ENCODE results near the gene CMTM7.
A peak's percentile ranks its signal among the peaks of the same experiment; 100 is the strongest.
"Not testable (repeated sequence)": the region's sequence is repeated elsewhere in the genome, so short reads cannot be mapped to it uniquely, and the experiment has no call there.

The CMTM7 gene

DNA sequence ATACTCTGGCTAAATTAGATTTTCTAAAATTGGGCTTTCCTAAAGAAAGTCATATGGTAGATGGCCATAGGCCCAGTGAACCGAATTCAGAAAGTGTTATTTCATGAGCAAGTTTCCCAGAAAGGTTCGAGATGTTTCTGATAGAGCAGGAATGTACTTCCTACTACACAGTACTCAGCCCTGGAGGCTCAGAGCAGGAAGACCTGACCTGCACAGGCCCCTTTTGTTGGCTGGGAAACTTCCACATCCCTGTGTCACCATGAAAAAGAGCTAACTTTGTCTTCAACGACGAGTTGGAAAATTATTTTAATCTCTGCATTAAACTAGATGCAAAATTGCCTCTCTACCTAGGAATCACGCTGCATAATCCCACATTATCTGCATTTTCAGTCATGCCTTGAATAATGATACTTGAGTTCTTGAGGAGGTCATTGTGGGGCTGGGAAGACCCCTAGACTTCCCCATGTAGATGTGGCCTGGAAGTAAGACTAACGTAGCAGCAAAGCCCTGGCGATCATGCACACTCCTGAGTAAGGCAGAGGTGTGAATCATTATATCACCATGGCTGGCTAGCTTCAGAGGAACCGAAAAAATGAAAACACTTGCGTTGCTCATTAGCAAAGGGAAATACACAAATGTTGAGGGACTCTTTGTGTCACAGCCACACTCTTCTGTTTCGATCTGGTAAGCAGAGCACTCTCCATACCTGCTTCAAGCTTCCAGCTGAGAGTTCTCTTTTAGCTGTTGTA lies 47.1 kb downstream of the CMTM7 start:
- DNase-seq: peak; percentile 43

DNA sequence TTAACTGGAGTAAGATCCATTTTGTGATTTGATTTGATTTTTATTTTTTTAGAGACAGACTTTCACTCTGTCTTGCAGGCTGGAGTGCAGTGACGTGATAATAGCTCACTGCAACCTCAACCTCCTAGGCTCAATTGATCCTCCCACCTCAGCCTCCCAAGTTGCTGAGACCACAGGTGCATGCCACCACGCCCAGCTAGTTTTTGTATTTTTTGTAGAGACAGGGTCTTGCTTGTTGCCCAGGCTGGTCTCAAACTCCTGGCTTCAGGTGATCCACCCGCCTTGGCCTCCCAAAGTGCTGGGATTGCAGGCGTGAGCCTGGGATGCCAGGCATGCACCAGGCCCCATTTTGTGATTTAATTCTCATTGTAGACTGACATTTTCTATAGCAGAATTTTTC lies 47.8 kb downstream of the CMTM7 start:
- DNase-seq: not testable (repeated sequence)

DNA sequence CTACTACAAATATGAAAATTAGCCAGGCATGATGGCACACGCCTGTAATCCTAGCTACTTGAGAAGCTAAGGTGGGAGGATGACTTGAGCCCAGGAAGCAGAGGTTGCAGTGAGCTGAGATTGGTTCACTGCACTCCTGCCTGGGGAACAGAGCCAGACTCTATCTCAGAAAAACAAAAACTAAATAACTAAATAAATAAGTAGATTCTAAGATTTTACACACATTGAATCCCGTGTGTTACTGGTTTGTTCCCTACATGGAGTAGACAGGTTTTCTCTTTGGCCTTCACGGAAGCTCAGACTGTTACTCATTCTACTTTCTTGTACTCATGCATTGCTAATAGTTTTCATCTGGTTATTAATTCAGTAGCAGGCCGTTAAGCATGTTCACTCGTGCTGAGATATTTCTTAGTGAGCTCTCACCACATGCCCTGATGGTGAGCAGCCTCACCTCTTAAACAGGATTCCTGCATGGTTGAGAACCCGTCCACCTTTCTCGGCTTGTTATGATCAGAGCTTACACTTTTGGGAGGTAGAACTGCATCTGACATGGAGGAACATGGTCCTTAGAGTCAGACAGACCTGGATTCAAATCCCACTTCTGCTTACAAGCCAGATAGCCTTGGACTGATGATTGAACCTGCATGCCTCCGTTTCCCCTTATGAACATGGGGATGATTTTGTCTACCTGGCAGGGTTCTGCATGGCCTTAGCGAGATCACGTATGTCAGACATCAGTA lies 49.1 kb downstream of the CMTM7 start:
- no peak for DNase-seq

DNA sequence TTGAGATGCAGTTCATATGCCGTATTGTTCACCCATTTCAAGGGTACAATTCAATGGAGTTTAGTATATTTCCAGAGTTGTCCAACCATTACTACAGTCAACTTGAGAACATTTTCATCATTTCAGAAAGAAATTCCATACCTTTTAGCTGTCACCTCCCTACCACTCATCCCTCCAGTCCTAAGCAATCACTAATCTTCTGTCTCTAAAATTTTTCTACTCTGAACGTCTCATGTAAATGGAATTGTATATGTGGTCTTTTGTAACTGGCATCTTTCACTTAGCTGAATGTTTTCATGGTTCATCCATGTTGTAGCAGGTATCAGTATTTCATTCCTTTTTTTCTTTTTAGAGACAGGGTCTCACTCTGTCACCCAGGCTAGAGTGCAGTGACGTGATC lies 51.1 kb downstream of the CMTM7 start:
- DNase-seq: no peak

DNA sequence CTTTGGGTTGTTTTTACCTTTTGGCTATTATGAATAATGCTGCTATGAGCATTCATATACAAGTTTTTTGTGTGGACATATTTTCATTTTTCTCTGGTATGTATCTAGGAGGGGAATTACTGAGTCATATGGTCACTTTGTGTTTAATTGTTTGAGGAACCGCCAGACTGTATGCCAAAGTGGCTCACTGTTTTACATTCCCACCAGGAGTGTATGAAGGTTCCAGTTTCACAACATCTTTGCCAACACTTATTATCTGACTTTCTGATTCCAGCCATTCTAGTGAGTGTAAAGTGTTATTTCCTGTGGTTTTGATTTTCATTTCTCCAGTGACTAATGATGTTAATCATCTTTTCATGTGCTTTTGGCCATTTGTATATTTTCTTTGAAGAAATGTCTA lies 51.8 kb downstream of the CMTM7 start:
- no peak for DNase-seq

DNA sequence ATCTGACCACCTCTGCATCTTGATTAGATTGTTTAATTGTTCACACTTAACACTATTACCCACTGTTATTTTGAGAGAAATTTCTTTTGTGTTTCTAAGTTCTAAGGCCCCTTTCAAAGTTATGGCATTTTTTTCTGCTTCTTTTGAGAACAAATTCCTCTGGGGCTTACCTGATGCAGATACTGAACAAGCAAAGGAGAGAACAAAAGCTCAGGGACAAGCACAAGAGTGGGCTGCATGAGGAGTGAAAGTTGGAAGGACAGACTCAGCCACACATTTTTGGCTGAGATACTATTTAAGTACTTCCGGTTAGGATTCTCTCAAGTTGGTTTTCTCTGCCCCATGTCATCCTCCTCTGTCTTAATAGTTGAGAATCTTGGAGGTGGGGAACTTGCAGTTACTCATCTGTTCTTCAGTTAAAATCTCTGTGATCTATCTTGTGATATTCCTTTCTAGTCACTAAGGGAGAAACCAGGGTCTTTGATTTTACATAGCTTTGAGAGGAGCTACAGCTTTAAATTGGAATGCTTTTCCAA lies 56.3 kb downstream of the CMTM7 start:
- no peak for DNase-seq

DNA sequence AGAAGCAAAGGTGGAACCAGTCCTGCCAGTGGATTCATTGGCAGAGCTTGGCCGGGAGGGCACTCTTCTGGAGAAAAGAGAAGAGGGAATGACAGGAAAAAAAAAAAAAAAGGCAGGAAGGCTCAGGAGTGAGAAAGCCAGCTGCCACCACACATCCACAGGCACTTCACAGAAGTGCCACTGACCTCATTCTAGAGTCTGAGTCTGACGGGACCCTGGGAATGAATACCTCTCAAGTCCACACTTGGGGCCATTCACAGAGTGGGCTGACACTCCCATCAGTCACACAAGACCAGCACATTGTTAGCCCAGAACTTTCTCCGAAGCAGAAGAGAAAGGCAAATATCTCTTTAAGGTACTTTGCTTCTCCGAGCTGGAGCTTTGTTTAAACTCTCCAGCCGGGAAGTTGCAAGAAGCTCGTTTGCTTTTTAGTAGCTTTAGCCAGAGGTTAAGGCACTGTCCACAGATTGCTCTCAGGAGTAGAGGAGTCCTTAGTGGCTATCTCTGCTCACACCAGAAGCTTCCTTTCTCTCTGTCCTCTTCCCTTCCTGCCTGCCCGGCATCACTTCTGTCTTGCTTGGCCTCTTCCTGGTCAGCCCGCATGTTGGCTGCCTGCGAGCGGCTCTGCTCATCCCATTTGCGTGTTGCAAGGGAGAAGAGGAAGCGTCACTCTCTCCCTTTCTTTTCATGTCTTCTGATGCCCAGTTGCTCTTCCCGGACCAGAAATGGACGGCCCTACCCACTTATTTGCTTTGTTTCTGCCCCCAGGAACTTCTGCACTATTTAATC lies 57.2 kb downstream of the CMTM7 start:
- no peak for DNase-seq

DNA sequence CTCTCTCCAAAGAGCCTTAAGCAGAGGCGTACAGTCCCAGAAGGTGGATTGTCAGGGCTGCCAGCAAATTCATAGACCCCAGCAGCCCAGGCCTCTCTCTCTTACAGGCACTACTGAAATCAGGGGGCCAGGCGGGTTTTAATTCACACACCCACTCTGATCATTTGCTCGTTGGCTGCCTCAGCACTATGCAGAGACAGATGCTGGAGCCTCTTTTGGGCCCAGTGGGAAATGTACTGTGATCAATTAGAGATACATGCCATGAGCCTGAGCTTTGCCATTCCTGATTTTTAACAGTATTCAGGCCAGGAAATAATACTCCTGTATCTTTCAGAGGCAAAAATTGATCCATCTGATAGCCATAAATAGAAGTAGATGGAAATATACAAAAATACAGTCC lies 58.0 kb downstream of the CMTM7 start:
- DNase-seq: no peak

DNA sequence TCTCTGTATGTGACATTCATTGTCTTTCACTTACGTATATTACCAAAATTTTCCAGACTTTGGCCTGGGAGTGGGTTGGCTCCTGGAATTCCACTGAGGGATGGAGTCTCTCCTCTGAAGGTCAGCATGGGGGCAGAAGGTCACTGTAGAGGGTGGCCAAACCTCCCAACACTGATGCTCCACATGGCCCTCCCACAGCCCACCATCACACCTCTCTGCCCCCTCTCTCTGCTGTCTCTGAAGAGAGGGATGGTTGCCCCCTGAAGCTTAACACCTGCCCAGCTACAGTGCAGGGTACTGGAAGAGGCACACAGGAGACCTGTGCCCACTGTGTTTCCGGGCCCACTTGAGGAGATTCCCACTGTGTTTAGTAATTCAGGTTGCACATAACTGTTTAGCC lies 58.8 kb downstream of the CMTM7 start:
- DNase-seq: no peak

DNA sequence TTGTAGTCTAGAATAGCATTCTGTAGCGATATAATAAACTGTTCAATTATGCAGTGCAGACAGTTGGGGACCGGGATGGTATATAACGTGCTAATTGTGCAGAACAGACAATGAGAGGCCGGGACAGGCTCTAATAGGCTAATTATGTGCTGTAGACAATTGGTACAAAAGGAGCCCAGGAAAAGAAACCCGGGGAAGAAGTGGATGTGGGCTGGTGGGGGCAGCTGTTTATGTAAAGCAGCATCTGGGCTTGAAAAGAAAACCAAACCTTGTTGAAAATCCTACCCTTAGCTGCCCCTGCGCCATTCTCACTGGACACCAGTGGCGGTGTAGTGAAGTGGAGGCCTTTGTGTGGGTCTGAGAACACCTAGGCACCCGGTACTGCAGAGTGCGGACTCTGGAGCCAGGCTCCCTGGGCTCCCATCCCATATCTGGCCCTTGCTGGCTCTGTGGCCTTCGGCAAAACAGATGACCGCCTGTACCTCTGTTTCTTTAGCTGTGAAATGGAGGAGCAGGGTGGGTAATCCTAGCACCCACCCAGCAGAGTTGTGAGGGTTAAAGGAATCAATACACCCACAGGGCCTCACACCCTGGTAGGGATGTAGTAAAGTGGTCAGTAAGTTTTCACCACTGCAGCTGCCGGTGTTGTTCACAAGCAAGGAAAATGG lies 59.5 kb downstream of the CMTM7 start:
- DNase-seq: no peak

DNA sequence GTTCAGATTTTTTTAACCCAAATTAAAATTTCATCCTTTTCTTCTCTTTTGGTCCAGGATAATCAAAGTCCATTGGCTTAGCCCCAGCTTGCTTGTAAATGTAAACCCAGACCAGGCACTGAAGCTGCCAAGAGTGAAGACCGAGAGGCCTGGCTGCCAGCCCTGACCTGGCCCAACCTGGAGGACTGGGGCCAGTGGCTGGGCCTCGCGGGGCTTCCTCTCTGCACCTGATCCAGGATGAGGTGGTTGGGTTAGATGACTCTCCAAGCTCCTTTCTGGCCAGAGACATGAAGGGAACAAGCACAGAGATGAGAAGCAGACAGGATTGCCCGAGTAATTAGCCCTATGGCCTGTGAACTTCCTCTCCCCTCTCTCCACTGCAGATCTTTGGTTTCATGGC lies 60.4 kb downstream of the CMTM7 start:
- no peak for DNase-seq

DNA sequence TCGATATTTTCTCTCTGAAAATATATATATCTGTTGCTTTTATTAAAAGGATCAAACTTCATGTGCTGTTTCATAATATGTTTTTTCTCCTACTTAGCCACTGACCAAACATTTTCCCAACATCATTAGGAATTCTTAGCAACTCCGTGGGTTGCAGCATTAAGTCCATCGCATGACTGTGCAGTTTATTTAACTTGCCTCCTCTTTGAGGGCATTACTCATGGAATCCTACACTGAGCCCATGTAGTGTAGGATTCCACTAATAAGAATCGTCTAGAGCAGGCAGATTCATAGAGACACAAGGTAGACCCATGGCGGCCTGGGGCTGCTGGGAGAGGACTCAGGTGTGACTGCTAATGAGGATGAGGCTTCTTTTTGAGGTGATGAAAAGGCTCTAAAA lies 61.7 kb downstream of the CMTM7 start:
- DNase-seq: no peak

DNA sequence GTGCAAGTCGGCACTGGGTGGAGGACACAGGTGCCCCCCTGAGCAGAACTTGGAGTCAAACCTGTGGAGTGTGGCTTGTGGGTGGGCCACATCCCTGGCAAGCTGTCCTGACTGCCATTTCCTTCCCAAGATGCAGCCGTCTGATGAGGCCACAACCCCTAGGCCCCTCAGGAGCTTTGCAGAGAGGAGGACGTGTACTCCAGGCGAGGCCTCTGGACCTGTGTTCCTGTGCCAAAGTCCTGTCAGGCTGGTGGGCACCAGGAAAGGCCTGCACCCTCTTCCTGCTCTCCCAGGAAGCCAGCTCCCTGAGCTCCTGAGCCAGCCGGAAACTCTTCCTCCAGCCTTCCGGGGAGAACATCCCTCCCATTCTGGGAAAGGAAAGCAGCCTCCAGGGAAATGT lies 62.5 kb downstream of the CMTM7 start:
- DNase-seq: no peak

DNA sequence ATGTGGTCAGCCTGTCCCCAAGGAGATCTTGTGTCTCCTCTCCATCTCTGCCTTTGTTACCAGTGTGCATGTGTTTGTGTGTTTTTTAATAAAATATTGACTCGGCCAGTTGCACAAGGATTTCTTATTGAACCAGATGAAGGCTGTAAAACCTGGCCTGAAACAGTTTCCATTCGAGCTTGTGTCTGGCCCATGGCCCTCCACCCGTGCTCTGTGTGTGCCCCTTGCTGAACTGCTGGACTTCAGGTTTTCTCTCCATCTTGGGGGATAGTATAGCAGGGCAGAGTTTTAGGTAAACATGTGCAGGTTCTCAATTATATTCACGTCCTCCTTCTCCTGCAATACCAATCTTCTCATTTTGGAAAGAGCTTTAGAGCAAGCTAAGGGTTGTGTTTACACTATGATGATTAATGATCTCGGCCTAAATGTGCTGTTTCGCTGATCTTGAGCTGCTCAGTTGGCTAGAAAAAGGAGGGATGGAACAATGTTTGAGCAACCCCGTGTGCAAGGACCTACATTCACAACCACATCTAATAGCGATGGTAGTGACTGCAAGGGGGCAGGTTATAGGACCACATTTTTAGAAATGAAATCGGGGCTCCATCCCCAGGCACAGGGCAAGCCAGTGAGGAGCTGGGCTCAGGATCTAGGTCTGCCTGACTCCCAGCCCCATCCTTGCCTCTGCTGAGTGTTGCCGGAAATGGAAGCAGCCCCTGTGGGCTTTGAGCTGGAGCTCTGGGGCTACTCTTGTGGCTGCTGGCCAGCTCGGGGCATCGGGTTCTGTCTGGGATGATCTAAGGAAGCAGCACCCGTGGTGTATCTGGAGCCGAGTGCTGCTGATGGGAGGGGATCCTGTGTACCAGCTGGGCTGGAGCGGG lies 63.3 kb downstream of the CMTM7 start:
- no peak for DNase-seq

DNA sequence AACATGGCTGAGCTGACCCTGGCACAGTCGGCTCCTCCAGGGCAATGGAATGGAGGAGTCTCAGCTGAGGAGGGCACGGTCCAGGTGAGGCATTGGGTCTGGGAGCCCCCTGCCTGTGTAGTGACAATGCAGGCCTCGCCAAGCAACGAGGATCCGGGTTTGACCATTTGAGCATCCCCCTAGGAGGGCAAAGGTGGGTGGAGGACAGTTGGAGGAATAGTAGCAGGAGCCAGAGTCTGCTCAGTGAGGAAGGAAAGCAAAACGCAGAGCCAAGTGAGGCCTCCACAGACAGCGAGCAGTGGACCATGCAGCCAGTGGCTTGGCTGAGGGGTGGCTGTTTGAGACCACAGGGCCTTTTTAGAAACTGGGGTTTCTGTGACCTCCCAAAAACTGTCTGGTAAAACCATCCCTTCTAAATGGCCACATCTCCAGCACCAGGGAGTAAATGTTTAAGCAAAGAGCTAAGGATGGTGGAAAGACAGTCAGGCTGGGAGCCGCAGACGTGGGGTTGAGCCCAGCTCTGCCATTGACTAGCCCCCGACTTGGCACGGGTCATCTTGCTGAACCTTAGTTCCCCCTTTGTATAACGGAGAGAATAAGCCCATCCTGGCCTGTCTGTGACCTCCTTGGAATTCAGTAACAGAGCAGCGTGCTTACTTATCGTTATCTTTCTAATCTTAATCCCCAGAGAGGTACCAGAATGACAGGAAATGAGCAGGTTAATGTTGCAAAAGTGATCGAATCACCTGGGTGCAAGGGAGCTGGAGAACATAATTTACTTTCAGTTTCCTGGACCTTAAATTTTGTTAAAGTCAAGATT lies 64.2 kb downstream of the CMTM7 start:
- DNase-seq: no peak

DNA sequence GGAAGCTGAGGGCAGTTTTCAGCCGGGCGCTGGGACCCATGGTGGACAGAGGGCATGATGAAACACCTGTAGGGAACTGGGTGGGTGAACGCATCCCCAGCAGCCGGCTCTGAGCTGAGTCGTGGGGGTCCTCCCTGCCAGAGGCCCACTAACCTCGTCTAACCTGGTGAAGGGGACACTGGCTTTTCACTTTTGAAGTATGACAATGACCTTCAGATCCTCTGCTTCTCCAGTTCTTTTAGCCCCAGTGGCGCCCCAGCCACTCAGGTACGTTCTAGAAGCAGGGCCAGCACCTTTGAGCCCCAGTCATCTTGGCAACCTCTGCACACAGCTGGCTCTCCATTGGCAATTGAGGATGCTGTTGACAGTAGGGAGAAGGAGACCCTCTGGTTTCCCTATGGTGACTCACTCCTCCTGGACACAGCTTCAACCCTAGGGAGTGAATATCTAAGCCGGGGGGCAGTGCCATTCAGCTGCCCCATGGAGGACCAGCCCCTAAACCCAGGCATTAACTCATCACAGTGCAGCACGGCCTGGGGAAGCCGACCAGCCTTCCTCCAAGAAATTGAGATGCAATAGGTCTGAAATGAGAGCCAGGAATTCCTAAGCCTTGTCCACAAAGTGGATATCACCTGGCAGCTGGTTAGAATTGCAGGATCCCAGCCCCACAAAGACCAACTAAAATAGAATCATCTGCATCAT lies 64.9 kb downstream of the CMTM7 start:
- DNase-seq: no peak

DNA sequence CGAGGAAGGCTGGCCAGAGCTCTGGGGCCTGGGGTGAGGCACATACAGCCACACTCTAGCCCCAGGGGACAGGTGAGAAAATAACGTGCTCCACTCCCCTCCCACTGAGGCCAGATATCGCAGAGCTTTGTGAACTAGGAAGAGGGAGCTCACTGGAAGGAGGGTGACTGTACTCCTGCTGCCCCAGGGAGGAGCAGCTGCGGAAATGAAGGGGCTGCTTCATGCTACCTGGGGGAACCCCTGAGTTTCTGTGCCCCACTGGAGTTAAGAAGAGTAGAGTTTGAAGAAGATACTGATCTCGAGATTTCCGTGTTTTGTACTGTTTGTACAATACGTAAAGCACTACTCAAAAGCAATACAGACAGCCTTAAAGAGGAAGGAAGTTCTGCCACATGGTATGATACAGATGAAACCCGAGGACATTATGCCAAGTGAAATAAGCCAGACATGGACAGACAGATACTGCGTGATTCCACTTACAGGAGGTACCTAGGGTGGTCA lies 66.4 kb downstream of the CMTM7 start:
- DNase-seq: peak; percentile 54

DNA sequence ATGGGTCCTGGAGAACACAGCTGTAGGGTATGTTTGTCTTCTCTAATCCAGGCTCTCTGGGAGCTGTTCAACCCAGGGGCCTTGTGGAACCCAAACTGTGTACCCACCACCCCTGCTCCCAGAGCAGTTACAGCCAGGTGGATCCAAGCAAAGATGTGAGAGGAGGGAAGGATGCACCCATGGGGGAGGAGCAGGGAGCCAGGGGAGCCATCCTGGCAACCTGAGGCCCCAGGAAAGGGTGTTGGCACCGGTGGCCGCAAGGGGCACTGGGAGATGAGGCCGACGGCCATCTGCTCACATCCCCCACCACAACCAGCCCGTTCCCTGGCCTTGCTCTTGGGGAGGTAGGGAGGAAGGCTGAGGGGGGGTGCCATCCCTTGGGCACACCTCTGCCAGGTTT lies 67.8 kb downstream of the CMTM7 start:
- no peak for DNase-seq

DNA sequence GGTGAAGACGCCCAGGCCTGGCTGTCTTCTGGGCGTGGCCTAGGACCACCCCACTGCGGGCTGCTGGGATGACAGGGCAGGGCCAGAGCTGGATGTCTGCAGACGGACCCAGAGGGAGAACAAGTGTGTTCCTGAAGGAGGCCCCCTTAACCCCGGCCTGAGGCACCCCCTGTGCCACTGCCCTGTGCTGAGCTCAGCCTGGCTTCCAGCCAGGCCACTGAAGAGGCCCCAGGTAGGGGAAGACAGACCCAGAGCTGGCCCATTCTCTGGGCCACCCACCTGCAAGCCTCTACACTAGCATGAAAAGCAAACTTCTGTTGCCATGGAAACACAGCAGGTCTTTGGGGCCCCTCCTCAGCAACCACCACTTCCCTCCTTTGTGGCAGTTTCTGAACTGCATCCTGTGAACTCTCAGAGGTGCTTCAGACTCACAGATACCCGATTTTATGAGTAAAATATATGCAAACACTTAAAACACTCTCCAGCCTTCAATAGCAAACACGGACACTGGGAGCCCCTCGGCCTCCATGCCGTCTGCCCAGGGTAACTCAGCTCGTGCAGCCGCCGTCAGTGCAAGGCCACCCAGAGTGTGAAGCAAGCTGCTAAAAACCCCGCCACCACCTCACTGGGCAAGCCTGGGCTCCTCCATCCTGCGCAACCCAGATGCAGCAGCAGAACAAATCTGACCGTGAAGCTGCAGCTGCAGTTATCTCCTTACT lies 68.5 kb downstream of the CMTM7 start:
- peak; percentile 68 for DNase-seq

Data from activated naive CD4-positive, alpha-beta T cell treated with Interleukin-2 at 50 U/mL for 16 hours (primary cell).